ENCODE measurements around the gene CTRB1.

CTRB1 gene

DNA sequence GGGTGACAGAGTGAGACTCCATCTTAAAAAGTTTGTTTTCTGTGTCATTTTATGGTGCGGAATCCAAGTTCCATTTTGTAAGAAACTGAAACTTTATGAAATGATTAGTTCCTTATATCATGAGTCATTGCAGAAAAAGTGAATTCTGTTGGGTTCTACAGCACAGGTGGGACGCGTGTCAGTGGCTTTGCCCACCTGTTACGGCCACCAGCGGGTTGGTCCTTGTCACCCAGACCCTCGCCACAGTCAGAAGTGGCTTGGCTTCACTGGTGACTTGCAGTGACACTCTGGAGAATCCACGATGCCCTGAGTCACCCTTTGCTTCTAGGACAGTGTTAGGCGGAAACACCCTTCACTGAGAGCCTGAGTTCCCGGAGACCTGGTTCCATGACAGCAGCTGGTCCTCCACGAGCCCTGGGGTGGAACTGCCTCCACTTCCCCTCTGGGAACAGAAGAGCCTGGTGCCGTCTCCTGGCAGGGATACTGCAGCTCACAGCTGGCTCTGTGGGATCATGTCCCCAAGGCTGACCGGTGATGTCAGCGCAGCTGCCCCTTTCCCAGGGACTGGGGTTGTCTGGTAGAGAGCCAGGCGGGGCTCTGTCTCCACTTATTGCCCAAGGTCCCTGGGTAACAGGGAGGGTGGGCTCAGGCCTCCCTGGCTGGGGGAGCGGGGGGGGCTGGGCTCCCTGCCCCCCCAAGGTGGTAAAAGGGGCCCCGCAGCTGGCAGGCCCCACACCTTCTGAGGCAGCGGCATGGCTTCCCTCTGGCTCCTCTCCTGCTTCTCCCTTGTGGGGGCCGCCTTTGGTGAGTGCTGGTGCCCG lies at the start of gene CTRB1:
TSS of gene CTRB1 (plus strand) at position 733 of the 821 bp plus-strand sequence. CDS start at position 753, 20 bp downstream.
- DNase-seq: no peak

DNA sequence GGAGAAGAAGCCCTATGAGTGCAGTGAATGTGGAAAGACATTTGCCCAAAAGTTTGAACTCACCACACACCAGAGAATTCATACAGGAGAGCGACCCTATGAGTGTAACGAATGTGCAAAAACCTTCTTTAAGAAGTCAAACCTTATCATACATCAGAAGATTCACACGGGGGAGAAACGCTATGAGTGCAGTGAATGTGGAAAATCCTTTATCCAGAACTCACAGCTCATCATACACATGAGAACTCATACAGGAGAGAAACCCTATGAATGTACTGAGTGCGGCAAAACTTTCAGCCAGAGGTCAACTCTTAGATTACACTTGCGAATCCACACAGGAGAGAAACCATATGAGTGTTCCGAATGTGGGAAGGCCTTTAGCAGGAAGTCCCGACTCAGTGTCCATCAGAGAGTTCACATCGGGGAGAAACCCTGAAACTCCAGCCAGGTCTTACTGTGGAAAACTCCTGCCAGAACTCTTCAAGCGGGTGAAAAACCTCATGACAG lies 48.8 kb upstream of the CTRB1 start:
- no peak for DNase-seq

DNA sequence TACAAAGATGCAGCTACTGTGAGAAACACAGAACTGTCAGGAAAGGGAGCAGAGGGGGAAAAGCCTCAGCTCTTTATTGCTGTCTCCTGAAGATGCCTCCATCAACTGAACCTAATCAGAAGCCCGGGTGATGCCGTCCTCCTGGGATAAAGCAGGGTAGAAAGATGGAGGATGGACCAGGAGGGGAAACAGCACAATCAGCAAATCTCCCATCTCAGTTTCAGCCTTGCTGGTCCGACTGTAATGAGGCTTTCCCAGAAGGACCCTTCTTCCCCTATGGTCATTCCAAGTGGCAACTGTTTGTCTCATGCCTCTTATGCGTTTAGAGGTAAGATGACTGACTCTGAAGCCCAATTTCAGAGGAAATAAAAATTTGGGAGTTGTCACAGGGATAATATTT lies 46.2 kb upstream of the CTRB1 start:
- no peak for DNase-seq

DNA sequence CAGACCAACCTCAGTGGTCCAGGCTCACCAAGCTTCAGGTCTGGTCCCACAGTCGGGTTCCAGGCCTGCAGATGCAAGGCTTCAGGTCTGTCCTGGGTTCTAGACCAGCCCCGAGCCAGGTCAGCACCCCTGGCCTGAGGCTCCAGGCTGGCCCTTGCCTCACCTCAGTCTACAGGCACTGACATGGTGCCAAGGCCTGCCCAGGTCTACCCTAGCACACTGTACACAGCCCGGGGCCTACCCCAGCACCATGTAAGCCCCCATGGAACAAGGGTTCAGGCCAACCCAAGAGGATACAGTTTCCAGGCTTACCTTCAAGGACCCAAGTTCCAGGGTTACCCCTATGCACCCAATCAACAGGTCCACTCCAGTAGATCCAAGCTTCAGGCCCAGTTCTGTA lies 43.7 kb upstream of the CTRB1 start:
- no peak for DNase-seq

DNA sequence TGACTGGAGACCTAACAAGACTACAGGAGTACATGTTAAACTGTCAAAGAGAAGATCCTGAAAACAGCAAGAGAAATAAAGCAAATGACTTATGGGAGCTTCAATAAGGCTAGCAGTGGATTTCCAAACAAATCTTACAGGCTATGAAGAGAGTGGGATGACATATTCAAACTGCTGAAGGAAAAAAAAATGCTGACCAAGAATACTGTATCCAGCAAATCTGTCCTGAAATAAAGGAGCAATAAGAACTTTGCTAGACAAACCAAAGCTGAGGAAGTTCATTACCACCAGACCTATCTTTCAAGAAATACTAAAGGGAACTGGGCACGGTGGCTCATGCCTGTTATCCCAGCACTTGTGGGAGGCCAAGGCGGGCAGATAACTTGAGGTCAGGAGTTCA lies 41.9 kb upstream of the CTRB1 start:
- no peak for DNase-seq

DNA sequence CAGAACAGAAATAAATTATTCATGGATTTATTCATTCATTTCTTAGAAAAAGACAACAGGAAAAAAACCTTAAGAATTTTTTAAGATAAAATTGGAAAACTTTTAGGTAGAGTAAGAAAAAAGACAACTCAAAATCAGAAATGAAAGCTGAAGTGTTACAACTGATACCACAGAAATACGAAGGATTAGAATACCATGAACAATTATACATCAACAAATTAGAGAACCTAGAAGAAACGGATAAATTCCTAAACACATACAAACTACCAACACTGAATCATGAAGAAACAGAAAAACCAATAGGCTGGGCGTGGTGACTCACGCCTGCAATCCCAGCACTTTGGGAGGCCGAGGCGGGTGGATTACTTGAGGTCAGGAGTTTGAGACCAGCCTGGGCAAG lies 39.6 kb upstream of the CTRB1 start:
- DNase-seq: no peak

DNA sequence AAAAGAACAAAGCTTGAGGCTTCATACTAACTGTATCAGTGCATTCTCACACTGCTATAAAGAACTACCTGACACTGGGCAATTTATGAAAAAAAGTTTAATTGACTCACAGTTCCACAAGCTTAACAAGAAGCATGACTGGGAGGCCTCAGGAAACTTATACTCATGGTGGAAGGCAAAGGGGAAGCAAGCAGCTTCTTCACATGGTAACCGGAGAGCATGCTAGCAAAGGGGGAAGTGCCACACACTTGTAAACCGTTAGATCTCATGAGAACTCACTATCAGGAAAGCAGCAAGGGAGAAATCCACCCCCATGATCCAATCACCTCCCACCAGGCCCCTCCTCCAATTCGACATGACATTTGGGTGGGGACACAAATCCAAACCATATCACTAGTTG lies 37.2 kb upstream of the CTRB1 start:
- no peak for DNase-seq

DNA sequence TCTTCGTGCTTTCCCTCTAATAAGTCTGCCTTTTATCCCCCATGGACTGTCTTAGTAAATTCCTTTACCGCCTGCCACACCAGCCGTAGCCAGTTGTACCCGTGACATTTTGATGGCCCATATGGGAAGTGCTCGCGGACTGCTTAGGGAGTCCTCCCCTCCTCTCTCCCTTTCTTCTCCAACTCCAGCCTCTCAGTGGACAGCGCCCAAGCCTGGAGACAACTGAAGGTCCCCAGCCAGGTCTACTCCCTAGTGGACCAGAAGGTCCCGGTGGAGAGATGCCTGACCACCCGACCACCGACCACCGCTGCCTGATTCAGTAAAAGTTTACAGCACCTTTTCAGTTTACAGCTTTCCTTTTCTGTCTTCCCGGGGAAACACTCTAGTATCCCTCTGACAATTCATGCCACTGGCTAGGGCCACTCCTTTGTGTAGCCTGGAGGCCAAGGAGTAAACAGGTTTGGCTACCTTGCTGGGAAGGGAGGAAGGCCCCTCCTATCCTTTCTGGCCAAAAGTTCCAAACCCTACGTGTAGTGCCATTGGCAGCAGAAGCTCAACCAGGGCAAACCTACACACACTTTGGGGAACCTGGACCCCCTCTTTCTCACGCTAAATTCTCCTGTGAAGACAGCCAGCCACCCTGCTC lies 29.8 kb upstream of the CTRB1 start:
- no peak for DNase-seq

DNA sequence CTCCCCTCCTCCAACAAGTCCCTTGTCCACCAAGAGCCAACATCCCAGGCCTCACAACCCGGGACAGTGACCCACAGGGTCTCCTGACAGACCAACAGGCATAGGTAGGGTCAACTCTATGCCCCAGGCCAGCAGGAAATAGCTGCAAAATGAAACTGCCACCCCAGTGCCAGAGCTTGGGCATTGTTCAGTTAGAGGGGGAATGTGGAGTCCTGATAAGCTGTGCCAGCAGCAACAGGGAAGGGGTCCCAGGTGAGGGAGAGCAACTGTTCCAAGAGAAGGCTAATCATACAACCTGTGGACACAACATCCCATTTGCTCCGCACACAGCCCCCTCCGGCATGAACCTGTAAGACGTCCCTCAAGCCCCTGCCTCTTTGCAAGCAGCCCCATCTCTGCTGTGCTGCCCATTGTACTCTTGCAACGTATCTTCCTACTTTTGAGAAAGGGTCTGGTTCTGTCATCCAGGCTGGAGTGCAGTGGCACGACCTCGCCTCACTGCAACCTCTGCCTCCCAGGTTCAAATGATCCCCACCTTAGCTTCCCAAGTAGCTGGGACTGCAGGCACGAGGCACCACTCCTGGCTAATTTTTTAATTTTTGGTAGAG lies 29.0 kb upstream of the CTRB1 start:
- no peak for DNase-seq

DNA sequence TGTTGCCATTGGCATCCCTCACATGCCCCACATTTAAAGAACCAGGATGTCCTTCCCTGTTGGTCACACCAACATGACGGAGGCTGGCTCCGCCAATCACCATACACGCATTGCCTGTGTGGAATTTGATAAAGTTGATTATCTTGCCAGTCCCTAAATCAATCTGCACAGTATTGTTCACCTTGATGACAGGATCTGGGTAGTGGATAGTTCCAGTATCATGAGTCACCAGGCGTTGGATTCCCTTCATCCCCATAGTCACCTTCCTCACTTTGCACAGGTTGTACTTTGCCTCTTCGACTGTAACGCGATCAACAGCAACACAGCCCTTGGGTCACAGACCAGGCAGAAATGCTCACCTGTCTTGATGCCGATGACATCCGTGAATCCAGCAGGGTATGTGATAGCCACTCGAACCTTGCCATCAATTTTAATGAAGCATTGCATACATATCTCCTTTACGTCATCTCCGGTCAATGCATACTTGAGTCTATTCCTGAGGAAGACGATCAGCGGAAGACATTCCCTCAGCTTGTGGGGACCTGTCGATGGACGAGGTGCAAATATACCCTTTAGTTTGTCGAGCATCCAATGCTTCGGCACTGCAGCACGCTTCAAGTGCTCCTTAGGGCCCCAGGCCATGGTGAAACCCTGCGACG lies 26.1 kb upstream of the CTRB1 start:
- DNase-seq: no peak

DNA sequence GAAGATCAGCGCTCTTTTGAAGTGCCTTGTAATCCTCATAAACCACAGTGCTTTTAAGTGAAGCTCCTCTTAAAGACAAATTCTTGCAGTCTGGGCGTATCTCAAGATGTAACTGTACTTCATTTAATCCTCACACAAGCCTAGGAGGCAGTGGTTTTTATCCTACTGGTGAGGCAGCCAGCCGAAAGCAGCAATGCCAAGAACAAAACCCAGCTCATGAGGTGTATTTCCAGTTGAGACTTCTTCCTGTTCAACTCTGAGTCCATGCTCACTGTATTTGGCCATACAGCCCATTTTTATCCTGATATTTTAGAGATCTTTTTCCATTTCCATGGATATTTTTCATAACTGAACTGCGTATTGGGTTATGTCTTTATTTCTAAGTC lies 25.5 kb upstream of the CTRB1 start:
- DNase-seq: no peak

DNA sequence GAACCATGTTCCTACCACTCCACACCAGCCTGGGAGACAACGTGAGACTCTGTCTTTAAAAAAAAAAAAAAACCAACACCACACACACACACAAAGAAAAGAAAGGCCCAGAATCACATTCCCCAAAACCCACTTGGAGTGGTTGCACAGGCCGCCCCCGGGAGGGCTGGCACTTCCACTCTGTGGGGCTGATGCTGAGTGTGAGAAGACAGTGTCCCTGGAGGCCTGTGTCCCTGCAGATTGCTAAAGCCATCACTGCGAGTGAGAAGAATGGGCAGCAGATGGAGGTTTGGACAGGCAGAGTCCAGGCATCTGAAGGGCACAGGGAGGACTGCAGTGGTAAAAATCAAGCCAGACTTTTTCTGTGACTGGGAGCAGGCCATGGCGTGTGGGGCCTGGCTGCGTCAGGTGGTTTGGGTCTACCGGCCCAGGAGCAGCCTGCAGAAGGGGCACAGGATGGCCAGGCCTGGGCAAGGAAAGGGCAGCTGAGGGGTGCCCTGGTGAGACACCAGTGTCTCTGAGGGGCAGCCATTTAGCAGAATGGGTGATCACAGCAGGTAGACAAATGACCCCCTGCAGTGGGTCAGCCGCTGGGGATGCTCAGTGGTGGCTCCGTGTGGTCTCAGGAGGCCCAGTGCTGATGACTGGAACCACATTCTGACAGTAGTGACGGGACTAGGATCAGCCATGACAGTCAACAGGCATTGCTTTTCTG lies 24.9 kb upstream of the CTRB1 start:
- DNase-seq: no peak

DNA sequence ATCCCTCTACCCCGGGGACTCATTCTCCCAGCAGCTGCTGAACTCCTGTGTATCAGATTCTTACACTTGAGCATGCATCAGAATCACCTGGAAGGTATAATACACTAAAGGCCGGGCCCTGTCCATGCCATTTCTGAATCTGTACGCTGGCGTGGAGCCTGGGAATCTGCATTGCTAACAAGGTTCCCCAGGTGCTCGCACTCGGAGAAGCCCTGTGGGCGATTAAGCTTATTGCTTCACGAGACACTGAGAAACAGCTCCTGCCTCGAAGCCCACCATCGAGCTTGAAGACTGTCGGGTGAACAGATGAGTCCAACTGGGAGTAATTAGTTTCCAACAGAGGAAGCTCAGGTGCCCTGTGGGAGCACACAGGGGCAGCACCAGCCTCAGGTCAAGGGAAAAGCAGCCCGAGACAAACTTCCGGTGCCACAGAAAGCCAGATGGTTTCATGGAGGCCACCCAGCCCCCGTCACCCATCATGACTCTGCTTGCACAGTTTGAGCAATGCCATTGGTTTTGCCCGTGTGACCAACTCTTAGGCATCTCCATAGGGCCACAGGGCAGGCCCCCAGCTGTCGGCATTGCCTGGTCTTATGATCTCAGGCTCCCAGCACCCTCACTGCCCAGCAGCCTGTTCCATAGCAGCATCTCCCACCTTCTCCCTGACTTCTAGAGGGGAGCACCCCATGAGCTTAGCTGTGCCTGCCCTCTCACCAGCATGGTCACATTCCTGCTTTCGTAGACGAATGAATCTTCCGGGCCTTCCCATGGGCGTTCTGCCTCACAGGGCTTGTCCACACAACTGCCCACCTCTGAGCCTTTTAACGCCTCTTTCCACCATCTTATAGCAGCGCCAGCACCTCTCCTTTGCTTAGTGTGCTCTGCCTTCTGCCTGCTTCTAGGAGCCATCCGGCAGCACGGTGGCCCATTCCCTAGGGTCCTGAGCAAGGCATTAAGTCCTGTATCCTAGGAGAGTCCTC lies 22.7 kb upstream of the CTRB1 start:
- DNase-seq: no peak

DNA sequence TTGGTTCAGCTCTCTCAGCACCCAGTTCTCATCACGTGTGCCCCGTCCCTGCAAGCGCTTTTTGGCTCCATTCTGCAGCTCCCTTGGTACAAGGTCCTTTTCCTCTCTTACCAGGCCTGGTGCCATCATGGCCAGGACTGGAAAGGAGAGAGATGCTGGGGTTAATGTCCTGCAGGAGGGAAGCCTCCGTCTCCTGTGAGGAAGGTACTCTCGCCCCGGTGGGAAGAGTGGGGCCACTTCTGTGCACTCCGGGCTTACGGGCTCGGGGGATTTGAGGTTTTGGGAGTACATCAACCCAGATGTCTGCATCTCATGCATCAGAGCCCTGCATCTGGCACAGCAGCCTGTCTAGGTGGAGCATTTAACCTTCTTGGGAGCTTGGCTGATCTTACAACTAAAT lies 22.0 kb upstream of the CTRB1 start:
- no peak for DNase-seq

DNA sequence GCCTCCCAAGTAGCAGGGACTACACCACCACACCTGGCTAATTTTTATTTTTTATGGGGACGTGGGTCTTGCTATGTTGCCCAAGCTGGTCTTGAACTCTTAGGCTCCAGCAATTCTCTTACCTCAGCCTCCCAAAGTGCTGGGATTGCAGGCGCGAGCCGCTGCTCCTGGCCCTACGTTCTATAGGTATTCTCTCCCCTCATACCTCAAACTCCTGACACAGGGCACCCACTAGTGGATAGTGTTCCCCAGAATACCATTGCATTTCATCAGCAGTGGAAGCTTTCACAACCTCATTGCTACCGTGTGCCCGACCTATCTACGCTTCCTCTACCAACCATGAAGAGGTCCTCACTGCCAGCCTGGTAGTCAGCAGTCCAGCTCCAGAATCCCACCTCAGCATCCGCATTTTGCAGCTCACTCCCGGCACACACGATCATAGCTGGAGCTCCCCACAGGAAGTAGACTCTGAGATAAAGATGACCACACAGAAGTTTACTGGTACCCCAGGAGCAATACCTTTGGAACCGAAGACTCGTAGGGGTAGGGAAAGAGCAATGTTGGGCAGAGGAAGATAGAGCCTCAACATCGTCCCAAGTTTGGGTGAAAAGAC lies 21.2 kb upstream of the CTRB1 start:
- no peak for DNase-seq

DNA sequence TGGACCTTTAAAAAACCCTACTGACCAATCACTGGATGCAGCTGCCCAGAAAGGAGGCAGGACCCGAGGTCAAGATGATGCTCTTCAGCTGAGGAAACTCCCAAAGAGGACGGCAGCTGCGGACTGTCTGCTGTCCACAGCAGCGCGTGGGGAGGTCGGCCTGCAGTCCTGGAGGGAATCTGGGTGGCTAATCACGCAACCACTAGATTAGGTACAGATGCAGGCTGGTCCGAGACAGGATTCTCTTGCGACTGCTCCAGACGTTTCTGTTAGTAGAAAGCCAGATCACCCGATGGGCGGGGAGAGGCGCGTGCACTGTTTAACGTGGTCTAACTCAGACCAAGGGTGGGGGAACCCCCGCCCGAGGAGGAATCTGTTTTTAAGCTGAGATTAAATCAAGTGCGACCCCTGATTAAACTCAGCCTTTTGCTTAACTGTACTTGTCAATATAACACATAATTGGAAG lies 20.6 kb upstream of the CTRB1 start:
- DNase-seq: no peak

DNA sequence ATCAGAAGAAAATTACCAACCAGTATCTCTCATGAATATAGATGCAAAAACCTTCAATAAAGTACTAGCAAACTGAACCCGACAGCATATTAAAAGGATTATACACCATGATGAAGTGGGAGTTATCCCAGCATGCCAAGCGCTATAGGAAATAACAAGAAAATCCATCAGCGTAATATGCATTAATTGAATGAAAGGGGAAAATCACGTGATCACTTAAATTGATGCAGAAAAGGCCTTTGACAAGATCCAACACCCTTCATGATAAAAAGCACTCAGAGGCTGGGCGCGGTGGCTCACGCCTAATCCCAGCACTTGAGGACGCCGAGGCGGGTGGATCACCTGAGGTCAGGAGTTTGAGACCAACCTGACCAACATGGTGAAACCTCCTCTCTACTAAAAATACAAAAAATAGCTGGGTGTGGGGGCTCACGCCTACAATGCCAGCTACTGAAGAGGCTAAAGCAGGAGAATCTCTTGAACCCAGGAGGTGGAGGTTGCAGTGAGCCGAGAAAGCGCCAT lies 16.7 kb upstream of the CTRB1 start:
- DNase-seq: no peak

DNA sequence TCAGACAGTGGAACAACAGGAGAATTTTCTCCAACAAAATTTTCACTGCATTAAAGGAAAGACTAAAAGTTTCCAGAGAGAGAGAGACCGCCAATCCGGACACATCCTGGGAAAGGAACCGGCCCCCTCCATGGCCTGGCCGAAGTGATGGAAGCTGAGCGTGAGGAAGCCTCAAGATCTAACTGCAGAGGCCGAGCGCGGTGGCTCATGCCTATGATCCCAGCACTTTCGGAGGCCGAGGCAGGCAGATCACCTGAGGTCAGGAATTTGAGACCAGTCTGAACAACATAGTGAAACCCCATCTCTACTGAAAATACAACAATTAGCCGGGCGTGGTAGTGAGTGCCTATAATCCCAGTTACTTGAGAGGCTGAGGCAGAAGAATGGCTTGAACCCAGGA lies 15.7 kb upstream of the CTRB1 start:
- no peak for DNase-seq

DNA sequence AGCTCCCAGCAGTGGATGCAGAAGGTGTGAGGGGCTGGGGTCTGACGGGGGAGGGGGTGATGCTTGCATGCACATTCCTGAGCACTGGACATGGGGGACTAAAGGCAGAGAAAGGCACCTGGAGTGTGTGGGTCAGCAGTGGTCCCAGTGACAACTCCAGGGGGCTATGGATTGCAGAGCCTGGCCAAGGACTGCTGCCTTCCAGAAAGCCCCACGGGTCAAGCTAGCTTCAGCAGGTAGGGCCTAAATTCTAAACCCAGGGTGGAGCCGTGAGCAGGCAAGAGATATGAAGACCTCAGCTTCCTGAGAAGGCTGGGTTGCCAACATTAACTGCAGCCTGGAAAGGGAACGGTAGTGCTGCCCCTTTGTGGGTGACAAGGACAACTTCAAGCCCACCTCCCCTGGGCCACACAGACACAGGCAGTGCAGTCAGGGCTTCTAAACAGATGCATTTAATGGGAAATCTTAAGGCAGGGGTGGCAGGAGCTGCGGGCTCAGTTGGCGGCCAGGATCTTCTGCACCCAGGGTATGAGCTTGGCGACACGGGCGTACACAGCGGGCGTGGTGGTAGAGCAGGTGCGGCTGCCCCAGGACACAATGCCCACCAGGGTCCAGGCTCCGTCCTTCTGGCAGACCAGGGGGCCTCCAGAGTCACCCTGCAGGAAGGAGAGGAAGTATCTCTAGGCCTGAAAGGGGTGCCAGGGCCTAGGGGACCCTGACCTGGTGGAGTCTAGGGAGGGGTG lies 14.9 kb upstream of the CTRB1 start:
- no peak for DNase-seq

DNA sequence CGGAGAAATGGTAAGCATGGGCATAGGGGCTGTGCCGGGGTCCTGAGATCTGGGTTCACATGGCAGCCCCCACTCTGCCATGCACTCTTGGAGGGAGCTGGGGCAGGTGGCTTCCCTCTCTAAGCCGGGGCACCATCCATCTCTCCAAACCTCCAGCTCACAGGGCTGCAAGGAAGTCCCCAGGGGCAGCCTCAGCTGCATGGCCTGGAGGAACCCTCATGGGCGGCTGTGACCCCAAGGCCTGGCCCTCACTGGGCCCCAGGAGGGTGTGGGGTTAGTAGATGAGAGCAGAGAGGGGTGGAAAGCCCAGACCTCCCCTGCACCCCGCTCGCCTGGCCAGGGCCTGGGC lies 14.4 kb upstream of the CTRB1 start:
- DNase-seq: no peak
